NCI-H2196 (cell line): Measurements from ENCODE around the gene TBC1D10B.
A peak's percentile ranks its signal among the peaks of the same experiment; 100 is the strongest.

Experiments used
- DNase-seq: peaks from one replicate; lab custom pipeline; 2025; ENCODE audit not compliant: unreplicated experiment; lab: John Stamatoyannopoulos, UW

Gene TBC1D10B

DNA sequence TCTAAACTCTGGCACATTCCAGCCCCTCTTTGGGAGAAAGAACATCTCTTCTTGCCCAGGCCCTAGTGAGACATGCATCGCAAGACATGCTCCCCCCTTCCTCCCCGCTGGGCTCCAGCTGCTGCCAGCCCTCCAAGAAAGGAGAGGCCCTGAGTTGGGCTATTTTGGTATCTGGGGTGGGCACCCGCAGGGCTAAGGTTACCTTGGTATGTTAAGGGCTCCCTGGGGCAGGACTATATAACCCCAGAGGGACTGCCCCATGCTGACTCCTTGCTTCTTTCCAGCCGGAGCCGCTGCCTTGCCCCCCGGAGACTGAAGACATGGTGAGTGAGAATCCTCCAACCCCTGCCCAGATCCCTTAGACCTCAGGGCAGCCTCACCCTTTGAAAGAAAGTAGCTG is 4.2 kb upstream of the TBC1D10B start, which contains the start of gene MYL11:
Gene MYL11, plus strand, starts transcription at position 265 of the 400 bp plus-strand sequence. Its CDS starts 56 bp downstream, at position 321.
- DNase-seq = no peak

DNA sequence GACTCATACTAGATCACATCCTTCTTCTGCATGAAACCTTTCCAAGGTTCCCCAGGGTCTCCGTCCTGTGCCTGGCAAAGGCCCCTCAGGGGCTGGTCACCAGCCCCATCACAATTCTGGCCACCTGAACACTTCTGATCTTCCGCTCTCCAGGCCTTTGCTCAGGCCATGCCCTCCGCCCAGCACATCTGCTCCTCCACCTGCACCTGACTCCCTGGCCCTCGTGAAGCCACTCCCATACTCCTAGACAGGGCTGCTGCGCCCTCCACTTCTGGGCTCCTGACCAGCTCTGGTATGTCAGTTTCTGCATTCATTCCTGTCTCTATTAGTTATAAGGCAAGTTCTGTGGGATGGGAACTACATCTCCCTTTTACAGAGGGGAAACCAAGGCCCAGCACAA is 2.4 kb upstream of the TBC1D10B start:
- peak; percentile 21 for DNase-seq

DNA sequence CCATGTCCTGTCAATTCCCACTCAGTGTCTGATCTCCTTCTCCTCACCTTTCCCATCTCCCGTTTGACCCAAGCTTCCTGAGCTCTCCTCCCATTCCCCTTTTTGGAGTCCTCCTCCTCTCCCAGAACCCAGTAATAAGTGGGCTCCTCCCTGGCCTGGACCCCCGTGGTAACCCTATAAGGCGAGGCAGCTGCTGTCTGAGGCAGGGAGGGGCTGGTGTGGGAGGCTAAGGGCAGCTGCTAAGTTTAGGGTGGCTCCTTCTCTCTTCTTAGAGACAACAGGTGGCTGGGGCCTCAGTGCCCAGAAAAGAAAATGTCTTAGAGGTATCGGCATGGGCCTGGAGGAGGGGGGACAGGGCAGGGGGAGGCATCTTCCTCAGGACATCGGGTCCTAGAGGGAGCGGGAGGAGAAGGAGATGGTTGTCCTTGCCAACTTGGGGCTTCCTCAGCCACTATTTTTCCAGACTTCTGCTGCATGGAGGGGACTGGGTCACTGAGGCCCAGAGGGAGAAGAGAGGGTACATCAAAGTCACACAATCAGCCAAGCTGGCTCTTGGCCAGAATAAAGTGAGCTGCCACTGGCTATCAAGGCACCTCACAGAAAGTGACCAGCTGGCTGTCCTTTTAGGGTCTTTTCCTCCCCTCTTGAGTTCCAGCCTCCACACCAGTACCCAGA is 1.9 kb upstream of the TBC1D10B start:
- DNase-seq = no peak

DNA sequence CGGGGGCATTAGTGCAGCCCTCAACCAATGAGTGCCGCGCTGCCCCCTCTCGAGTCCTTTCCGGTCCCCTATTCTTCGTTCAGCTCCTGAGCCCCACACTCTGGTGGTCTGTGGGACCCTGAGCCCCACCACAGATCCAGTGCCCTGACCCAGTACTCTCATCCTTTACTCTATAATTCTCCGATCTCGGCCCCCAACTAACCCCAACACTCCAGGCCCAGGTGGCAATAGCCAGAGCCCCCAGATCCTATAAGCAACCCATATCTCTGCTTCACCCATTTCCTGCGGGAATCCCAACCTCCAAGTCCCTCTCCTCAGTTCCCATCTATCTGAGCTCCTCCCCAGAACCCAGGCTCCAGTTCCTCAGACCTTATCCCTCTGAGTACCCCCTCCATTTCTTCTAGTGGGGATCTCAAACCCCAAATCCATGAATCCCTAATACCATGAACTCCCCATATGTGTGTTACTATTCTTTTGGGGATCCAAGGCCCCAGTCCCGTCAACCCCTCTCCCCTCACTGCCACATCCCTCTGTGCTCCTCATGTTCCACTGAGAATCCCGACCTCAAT is 1.0 kb upstream of the TBC1D10B start:
- no peak for DNase-seq

DNA sequence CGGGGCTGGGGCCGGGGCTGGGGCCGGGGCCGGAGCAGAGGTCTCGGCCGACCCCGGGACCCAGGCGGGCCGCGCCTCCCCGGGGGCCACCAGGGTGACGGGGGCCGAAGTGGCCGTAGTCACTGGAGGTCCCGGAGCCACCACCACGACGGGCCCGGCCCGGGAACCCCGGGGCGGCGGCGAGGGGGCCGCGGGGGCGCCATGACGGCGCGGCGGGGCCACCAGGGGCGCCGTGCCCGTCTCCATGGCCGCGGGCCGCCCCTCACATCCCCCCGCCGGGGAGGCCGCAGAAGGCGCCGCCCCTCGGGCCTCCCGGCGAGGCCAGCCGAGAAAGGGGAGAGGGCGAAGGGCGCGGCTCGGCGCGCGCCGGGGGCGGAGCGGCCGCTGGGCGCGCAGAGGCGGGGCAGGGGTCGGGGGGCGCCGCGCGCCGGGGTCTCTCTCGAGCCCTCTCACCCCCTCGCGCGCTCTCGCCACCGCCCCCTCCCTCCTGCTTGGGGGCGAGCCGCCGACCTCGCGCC is 297 bp downstream of the TBC1D10B start:
- no peak for DNase-seq

DNA sequence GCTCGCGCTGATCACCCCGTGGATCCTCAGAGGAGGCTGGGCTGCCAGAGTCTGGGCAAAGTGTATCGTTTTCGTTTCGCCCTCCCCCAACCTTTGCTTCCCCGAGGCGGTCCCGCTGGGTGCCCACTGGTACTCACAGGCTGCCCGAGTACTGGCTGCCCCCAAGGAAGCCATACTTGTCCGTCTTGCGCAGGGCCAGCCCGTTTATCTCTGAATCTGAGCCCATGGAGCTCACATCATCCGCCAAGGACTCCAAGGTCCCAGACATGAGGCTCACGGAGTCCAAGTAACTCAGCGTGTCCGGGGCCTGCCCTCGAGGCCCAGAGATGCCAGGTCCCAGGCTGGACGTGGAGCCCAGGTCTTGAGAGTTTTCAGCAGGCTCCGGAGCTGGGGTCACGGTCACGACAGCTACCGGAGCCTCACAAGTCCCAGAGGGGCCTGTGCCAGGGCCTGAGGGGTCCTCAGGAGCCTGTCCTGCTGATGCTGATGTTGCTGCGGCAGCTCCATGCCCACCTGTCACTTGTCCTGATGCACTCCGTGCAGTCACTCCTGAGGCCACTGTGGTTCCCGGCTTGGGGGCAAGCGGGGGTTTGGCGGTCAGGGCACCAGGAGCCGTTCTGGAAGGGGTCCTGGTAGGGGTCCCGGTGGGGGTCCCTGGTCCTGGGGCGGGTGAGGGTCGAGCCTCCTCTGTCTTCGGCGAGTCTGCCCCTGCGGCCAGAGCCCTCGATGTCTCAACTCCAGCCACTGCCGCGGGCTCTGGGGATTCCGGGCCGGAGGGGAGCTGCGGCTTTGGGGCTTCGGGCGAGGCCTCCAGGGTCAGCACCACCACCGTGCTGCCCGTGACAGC is 980 bp downstream of the TBC1D10B start:
- DNase-seq = no peak

DNA sequence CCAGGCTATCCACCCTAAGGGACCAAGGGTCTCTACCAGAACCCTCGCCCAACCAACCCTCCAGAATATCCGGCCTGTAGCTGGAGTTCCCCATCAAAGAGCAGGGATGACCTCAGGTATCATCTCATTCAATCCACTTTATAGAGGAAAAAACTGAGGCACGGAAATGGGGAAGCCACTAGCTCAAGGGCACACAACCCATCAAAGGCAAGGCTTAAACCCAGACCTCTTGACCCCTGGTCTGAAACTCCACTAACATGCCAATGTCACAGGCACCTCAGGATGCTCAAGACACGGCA is 1.6 kb downstream of the TBC1D10B start:
- DNase-seq = no peak

DNA sequence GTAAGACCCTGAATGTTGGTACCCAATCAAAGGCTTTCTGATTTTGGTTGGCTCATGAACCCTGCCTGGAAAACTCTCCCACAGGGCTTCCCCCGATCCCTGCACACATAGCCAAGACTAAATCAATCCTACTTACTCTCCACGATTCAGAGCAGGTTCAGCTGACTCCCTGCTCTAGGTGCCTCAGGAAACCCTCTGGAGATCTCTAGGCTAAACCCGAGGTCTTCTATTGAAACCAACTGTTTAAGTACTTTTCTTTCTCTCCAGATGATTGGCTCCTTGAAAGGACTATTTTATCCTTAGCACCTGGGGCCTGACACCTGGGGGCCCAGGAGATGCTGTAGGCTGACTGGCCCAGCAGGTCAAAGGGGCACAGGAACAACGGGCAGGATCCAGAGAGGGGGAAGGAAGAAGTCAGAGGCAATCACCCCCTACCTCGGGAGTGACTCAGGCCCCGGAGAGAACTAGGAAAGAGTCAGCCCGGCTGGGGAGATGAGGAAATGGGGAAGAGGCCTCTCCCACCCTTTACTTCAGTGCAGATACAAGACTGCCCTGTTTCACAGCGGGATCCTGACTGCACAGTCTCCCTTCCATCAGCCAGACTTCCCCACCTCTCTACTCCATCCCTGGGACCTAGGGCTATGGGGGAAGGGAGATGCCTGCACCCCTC is 2.0 kb downstream of the TBC1D10B start:
- no peak for DNase-seq

DNA sequence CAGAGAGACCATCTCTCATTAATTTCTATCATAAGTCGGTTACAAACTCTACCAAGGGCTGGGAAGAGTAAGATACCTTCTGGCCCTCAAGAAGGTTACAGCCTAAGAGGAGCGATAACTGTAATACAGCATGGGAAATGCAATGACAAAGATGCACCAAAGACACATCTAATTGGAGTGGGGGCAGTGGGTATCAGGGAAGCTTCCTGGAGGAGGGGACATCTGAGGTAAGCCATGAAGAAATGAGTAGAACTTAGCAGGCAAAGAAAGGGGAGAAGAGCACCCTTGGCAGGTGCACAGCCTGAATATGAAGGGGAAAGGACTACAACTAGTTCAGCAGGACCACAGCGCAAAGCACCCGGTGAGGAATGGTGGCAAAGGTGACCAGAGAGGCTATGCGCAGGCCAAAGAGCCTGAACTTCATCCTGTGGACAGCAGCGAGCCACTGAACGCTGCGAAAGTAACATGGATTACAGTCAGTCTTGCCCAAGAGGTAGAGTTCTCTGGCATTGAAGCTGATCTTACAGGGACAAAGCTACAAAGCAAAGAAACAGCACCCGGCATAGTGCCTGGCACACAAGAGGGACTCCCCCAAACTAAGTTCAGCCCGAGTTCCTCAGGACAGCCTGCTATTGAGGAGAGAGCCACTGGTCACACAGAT is 2.8 kb downstream of the TBC1D10B start:
- no peak for DNase-seq

DNA sequence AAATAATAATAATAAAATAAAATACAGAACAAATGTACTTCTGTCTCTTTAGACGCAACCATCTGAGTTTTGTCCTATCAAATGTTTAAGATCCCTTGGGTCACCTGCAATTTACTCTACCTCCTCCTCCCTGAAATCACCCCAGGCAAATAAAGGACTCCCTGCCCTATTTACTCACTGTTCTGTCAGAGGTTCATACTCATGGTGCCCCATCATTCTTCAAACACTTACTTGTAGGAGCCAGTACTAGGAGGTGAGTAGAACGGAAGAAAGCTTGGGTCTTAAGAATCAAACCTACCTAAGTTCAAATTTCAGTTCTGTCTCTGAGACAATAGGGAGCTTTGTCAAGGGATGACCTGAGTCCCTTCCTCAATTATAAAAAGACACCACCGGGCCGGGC is 3.8 kb downstream of the TBC1D10B start:
- DNase-seq = no peak

DNA sequence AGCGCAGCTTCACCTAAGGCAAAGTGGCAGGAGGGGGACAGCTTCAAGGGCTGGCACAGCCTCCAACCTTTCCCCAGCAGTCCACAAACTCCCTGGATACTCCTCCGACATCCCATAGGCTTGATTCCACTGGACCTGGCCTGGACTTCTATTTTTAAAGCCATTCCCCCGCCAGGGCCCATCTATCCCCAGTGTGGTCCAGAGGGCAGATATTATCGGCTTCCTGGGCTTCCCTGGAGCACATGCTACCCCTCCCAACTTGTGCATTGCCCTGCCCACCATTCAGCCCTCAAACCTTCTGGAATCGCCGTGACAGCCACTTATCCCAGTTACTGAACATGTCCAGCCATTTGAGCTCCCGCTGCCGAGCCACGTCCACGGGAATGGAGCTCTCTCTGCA is 5.1 kb downstream of the TBC1D10B start:
- no peak for DNase-seq

DNA sequence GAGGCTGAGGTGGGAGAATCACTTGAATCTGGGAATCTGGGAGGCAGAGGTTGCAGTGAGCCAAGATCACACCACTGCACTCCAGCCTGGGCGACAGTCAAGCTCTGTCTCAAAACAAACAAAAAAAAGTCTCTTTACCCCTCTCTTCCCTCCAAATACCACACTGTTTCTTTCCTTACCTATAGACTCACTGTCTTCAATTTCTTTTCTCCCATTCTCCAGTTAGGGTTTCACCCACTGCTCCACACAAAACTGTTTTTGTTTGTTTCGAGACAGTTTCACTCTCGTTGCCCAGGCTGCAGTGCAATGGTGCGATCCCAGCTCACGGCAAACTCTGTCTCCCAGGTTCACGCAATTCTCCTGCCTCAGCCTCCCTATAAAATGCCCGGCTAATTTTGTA is 9.1 kb downstream of the TBC1D10B start:
- DNase-seq = no peak

DNA sequence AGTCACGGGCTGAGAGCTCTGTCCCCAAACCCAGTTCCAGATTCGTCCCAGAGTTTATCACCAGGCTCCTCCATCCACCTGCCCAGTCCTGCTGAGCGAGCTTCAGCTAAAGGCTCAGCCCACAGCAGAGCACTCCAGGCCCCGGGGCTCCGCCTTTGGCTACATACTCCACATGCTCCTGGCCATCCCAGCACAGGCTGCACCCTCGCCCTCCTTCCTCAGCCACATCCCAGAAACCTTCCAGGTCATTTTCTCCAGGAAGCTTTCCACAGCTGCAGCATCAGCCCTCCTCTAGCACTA is 10.5 kb downstream of the TBC1D10B start:
- no peak for DNase-seq

DNA sequence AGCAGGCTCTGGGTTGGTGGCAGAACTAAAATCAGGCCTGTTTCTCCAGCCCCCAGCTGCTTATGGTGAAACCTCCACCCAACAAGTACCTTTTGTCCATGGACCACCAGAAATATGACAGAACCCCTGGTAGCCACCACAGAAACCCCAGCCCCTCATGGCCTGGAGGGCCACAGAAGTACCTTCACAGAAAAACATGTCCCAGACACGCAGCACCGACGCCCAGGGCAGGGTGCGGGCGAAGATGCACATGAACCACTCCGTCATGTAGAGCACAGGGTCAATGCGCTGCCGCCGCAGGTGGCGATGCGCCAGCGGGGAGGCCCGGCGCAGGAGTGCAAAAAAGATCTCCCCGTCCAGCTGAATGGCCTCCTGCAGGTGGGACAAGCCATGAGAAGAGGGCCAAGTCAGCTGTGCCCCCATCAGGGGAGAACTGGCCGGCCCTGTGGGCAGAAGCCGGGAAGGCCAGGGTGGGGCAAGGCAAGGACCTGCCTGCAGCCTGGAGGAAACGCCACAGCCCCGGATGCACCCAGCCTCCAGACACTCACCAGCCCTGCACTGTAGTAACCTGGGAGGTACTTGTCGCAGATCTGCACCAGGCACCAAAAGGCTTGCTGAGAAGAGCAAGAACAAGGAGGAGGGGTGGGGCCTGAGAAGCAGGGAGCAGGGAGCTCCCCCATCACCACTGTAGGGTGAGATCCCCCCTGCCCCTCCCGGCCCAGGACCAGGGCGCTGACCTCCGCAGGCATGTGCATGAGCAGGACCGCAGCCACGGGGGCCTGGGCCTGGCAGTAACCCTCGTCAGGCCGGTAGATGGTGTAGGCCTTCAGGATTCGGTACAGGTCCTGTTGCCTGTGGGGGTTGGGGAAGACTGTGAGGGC is 11.1 kb downstream of the TBC1D10B start:
- DNase-seq = no peak

DNA sequence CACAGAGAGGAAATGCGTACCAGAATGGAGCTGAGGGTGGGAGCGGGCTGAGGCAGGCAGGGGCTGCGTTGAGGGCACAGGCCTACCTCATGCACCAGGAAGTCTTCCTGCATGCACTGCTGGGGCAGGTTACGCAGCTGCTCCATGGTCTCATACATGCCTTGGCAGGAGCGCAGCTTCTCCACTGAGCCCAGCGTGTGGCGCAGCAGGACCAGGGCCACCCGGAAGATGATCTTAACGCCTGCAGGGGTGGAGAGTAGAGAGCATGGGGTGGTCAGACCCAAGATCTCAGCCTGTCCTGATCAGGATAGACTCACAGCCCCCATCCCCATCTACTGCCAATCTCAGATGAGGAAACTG is 11.7 kb downstream of the TBC1D10B start:
- DNase-seq = no peak

DNA sequence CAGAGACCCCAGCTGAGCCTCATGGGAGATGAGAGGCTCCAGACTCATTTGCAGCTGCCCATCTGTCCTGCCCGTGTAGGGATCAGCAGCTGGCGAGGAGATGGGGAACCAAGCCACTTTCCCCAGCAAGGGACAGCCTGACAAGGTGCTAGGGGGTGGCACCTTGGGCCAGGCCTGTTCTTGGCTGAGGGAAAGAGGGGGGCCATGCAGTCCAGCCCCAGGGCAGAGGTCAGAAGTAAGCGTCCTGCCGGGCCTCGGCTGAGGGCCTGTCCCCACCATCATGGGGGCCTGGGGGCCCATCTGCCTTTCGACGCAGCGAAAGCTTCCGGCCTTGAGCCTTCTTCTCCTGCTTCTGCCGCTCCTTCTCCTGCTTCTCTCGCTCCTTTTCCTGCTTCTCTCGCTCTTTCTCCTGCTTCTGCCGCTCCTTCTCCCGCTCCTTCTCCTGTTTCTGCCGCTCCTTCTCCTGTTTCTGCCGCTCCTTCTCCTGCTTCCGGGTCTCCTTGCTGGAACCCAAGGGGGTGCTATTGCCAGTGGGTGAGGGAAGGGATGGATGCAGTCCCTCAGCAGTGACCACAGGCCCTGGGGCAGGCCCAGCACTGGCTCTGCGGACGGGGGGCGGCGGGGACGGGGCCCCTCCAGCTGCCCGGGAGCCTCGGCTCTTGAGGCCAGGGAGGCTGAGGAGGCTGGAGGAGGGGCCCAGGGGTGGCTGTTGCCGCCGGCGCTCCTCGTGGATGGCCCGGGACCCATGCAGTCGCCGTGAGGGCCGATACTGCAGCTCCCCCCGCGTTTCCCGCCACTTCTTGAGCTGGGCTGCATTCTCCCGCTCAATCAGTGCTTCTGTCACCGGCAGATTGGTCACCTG is 12.3 kb downstream of the TBC1D10B start:
- DNase-seq = no peak

DNA sequence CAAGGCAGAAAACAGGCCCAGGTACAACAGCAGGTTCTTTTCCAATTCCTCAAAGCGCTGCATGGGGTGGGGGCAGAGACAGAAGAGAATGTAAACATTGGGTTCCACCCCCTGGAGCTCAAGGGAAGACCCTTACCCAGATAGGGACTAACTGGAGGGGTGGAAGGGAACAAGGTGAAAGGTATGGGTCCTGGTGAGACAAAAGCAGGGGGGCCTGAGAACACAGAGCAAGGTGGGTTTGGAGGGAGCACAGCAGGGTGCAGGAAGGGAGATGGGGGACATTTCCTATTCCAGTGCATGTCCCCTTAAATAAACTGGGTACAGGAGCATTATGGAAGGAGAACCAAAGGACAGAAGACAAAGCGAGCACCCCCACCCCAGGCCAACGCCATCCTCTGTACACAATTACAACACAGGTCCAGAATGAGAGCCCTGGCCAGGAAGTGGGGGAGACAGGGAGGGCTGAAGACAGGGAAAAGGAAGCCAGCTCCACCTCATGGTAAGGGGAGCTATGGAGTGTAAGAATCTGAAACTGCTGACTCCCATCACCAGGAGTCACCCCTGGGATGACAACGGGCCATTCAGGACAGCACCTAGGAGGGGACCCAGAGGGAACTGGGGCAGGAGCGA is 13.1 kb downstream of the TBC1D10B start:
- DNase-seq = no peak

DNA sequence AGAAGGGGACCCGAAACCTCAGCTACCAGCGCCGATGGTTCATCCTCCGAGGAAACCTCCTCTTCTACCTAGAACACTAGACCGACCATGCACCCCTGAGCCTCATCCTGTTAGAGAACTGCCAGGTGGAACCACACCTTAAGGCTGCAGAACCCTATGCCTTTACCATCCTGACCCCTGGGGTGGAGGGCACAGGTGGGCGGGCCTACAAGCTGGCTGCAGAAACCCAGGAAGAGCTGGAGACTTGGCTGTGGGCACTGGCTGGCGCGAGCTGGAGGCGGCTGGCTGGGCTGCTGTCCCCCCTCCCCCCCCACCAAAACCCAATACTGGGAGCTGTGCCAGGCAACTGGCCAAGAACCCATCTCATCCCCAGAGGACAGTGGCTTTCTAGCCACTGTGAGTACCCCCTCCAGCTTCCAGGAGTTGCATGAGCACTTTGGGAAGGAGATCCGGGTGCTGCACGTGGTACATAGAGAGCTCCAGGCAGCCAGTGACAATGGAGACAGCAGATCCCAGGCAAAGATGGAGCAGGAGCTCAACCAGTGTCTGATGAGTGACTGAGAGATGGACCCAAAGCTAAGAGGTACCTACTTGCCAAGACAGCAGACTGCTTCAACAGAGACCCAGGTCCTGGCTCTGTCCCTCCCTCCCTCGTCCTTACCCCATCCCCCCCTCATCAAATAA is 13.8 kb downstream of the TBC1D10B start:
- DNase-seq = peak; percentile 72
